Measurements from ENCODE around the gene LYRM7.

- TF ChIP-seq ZNF384 (IDR thresholded peaks at IDR 0.05) (no peak), ELF4 (IDR thresholded peaks at IDR 0.05) (no peak), HDGF (IDR thresholded peaks at IDR 0.05; ENCODE audit: borderline replicate concordance) (no peak), SUZ12 (IDR thresholded peaks at IDR 0.05) (no peak), FOXK2 (IDR thresholded peaks at IDR 0.05) (no peak)
Measured at GRCh38 chr5:131151216-131151615, 19.5 kb upstream of the LYRM7 start.

Data from HEK293T (cell line).